Measurements from ENCODE around the gene ANXA1.
"Not testable (repeated sequence)": the region's sequence is repeated elsewhere in the genome, so short reads cannot be mapped to it uniquely, and the experiment has no call there.

ANXA1 gene

GRCh38 chr9:73191109-73191508, 39.4 kb downstream of the ANXA1 start:
- H3K4me3 Mint-ChIP-seq, H3K36me3 Mint-ChIP-seq, DNase-seq, H3K27me3 Mint-ChIP-seq, H3K4me1 Mint-ChIP-seq, H3K27ac Mint-ChIP-seq, CTCF ChIA-PET, H3K9me3 Mint-ChIP-seq: not testable (repeated sequence)

- DNase-seq, result no peak
- CTCF ChIA-PET, result no interaction called here
- Mint-ChIP-seq H3K36me3 (no peaks in the 10 kb centered on the region), H3K4me1 (no peaks in the 10 kb centered on the region), H3K27ac (no peak overlapping the region), H3K4me3 (no peak overlapping the region), H3K27me3 (peaks cover 5% of the 10 kb centered on the region), H3K9me3 (no peaks in the 10 kb centered on the region)
Measured at GRCh38 chr9:73194284-73194683, 42.6 kb downstream of the ANXA1 start.

GRCh38 chr9:73199448-73199847, 47.8 kb downstream of the ANXA1 start:
- Mint-ChIP-seq H3K27ac (no peak overlapping the region), H3K27me3 (peaks cover 11% of the 10 kb centered on the region), H3K4me3 (no peak overlapping the region), H3K9me3 (no peaks in the 10 kb centered on the region), H3K36me3 (no peaks in the 10 kb centered on the region), H3K4me1 (no peaks in the 10 kb centered on the region)
- CTCF ChIA-PET, result interaction anchor here (0.9 to 2.5 kb wide), 3 partner anchors 18 to 88 kb away, joined by 3 to 5 read pairs (median 3); no protein-coding TSS in a partner anchor
- DNase-seq, result no peak

- CTCF ChIA-PET, result interaction anchor here (0.9 to 2.5 kb wide), 7 partner anchors 13 to 1573 kb away, joined by 3 to 7 read pairs (median 3); no protein-coding TSS in a partner anchor
Measured at GRCh38 chr9:73199886-73200285, 48.2 kb downstream of the ANXA1 start.

GRCh38 chr9:73200694-73201452, 49.2 kb downstream of the ANXA1 start:
- Mint-ChIP-seq H3K9me3 (no peaks in the 10 kb centered on the region), H3K36me3 (no peaks in the 10 kb centered on the region), H3K27me3 (peaks cover 11% of the 10 kb centered on the region), H3K27ac (no peak overlapping the region), H3K4me3 (no peak overlapping the region), H3K4me1 (no peaks in the 10 kb centered on the region)
- DNase-seq, result no peak
- CTCF ChIA-PET, result interaction anchor here (0.6 to 2.5 kb wide), 16 partner anchors 10 to 1572 kb away, joined by 3 to 7 read pairs (median 3); no protein-coding TSS in a partner anchor

More at GRCh38 chr9:73199886-73200285, 48.2 kb downstream of the ANXA1 start:
- Mint-ChIP-seq H3K9me3 (no peaks in the 10 kb centered on the region), H3K4me3 (no peak overlapping the region), H3K4me1 (no peaks in the 10 kb centered on the region), H3K27me3 (peaks cover 11% of the 10 kb centered on the region), H3K27ac (no peak overlapping the region), H3K36me3 (no peaks in the 10 kb centered on the region)
- DNase-seq, result no peak

GRCh38 chr9:73202980-73203379, 51.3 kb downstream of the ANXA1 start:
- H3K36me3 Mint-ChIP-seq, result no peaks in the 10 kb centered on the region

GRCh38 chr9:73204936-73205335, 53.3 kb downstream of the ANXA1 start:
- Mint-ChIP-seq H3K4me3 (no peak overlapping the region), H3K36me3 (no peaks in the 10 kb centered on the region), H3K9me3 (no peaks in the 10 kb centered on the region), H3K27ac (no peak overlapping the region), H3K4me1 (no peaks in the 10 kb centered on the region), H3K27me3 (peaks cover under 1% of the 10 kb centered on the region)
- DNase-seq, result no peak
- CTCF ChIA-PET, result no interaction called here

More at GRCh38 chr9:73202980-73203379, 51.3 kb downstream of the ANXA1 start:
- CTCF ChIA-PET, result interaction anchor here (1.3 kb wide), 1 partner anchor 95 kb away, joined by 3 read pairs; no protein-coding TSS in a partner anchor
- H3K27me3 Mint-ChIP-seq, result peaks cover 7% of the 10 kb centered on the region
- H3K4me3 Mint-ChIP-seq, result no peak overlapping the region
- H3K9me3 Mint-ChIP-seq, result no peaks in the 10 kb centered on the region
- no peak overlapping the region for H3K27ac Mint-ChIP-seq
- no peak for DNase-seq
- no peaks in the 10 kb centered on the region for H3K4me1 Mint-ChIP-seq

GRCh38 chr9:73206851-73207250, 55.2 kb downstream of the ANXA1 start:
- Mint-ChIP-seq H3K4me1 (no peaks in the 10 kb centered on the region), H3K27ac (no peak overlapping the region), H3K4me3 (no peak overlapping the region), H3K36me3 (no peaks in the 10 kb centered on the region), H3K9me3 (no peaks in the 10 kb centered on the region), H3K27me3 (peaks cover 3% of the 10 kb centered on the region)
- CTCF ChIA-PET, result interaction anchor here (1.6 kb wide), 1 partner anchor 9 kb away, joined by 7 read pairs; no protein-coding TSS in a partner anchor
- no peak for DNase-seq

- CTCF ChIA-PET, result interaction anchor here (0.8 kb wide), 1 partner anchor 10 kb away, joined by 3 read pairs; no protein-coding TSS in a partner anchor
- no peaks in the 10 kb centered on the region for H3K4me1 Mint-ChIP-seq
- H3K27me3 Mint-ChIP-seq, result peaks cover 3% of the 10 kb centered on the region
- no peaks in the 10 kb centered on the region for H3K36me3 Mint-ChIP-seq
- DNase-seq, result no peak
- H3K4me3 Mint-ChIP-seq, result no peak overlapping the region
- H3K27ac Mint-ChIP-seq, result no peak overlapping the region
- no peaks in the 10 kb centered on the region for H3K9me3 Mint-ChIP-seq
Measured at GRCh38 chr9:73210886-73211666, 59.4 kb downstream of the ANXA1 start.

GRCh38 chr9:73213300-73213699, 61.6 kb downstream of the ANXA1 start:
- Mint-ChIP-seq H3K27me3 (peaks cover 3% of the 10 kb centered on the region), H3K4me3 (no peak overlapping the region), H3K4me1 (no peaks in the 10 kb centered on the region), H3K27ac (no peak overlapping the region), H3K36me3 (no peaks in the 10 kb centered on the region), H3K9me3 (no peaks in the 10 kb centered on the region)
- CTCF ChIA-PET, result interaction anchor here (1.5 kb wide), 1 partner anchor 12 kb away, joined by 3 read pairs; no protein-coding TSS in a partner anchor
- no peak for DNase-seq

GRCh38 chr9:73215249-73215648, 63.6 kb downstream of the ANXA1 start:
- H3K27me3 Mint-ChIP-seq, result peaks cover under 1% of the 10 kb centered on the region
- no peaks in the 10 kb centered on the region for H3K9me3 Mint-ChIP-seq
- no peaks in the 10 kb centered on the region for H3K4me1 Mint-ChIP-seq
- H3K27ac Mint-ChIP-seq, result no peak overlapping the region
- H3K4me3 Mint-ChIP-seq, result no peak overlapping the region
- H3K36me3 Mint-ChIP-seq, result no peaks in the 10 kb centered on the region
- DNase-seq, result no peak
- CTCF ChIA-PET, result no interaction called here

GRCh38 chr9:73216100-73216499, 64.4 kb downstream of the ANXA1 start:
- H3K4me3 Mint-ChIP-seq, result no peak overlapping the region
- no peaks in the 10 kb centered on the region for H3K9me3 Mint-ChIP-seq
- no peaks in the 10 kb centered on the region for H3K4me1 Mint-ChIP-seq
- H3K36me3 Mint-ChIP-seq, result no peaks in the 10 kb centered on the region
- no peak for DNase-seq
- no peaks in the 10 kb centered on the region for H3K27me3 Mint-ChIP-seq
- H3K27ac Mint-ChIP-seq, result no peak overlapping the region
- CTCF ChIA-PET, result interaction anchor here (0.9 kb wide), 1 partner anchor 15 kb away, joined by 4 read pairs; no protein-coding TSS in a partner anchor

Measured in activated naive CD4-positive, alpha-beta T cell treated with anti-CD3 and anti-CD28 coated beads, Interleukin-2, amount 10 ng/mL, durations not matched to agents 7 days and 5 days (primary cell).